Loucy (cell line): ENCODE data around the gene COG3.

Experiments used
- H2AFZ ChIP-seq: fragments of 200-600 bp; sonication (generic); 2 replicates; pipeline ENCODE4 v1.6.0; 2016; ENCODE audit warnings: antibody characterized with exemption, mild to moderate bottlenecking, low read length, moderate library complexity
- H3F3A ChIP-seq: fragments of 200-600 bp; 2 replicates; pipeline ENCODE4 v1.6.0; 2016; ENCODE audit warnings: antibody characterized with exemption, low read depth, mild to moderate bottlenecking
- H3K27me3 ChIP-seq: fragments of 200-600 bp; sonication (generic); 2 replicates; pipeline ENCODE4 v1.6.1; 2014; ENCODE audit warnings: low read length, mild to moderate bottlenecking; ENCODE audit not compliant: insufficient read depth, poor library complexity, severe bottlenecking
- H3K36me3 ChIP-seq: fragments of 200-600 bp; sonication (generic); 2 replicates; pipeline ENCODE4 v1.6.1; 2016; ENCODE audit warnings: low read length; ENCODE audit not compliant: insufficient read depth
- H3K4me1 ChIP-seq: fragments of 200-600 bp; sonication (generic); 2 replicates; pipeline ENCODE4 v1.5.1; 2014; ENCODE audit warnings: low read length, mild to moderate bottlenecking; ENCODE audit not compliant: insufficient read depth, poor library complexity, severe bottlenecking
- H3K4me2 ChIP-seq: fragments of 200-600 bp; sonication (generic); 2 replicates; pipeline ENCODE4 v1.6.0; 2014; ENCODE audit warnings: antibody characterized with exemption, low read length, low read depth, mild to moderate bottlenecking; ENCODE audit not compliant: poor library complexity, severe bottlenecking
- H3K4me3 ChIP-seq: fragments of 200-600 bp; sonication (generic); 2 replicates; pipeline ENCODE4 v1.5.1; 2014; ENCODE audit warnings: low read length, mild to moderate bottlenecking, mixed read lengths; ENCODE audit not compliant: poor library complexity, severe bottlenecking
- H3K79me2 ChIP-seq: fragments of 200-600 bp; sonication (generic); 2 replicates; pipeline ENCODE4 v1.6.1; 2014; ENCODE audit warnings: low read length; ENCODE audit not compliant: insufficient read depth
- H3K9ac ChIP-seq: fragments of 200-600 bp; sonication (generic); 2 replicates; pipeline ENCODE4 v1.6.0; 2014; ENCODE audit warnings: mild to moderate bottlenecking, low read depth, low read length, moderate library complexity; ENCODE audit not compliant: poor library complexity, severe bottlenecking
- H3K9me2 ChIP-seq: fragments of 200-600 bp; sonication (generic); replicated peaks from 2 replicates; pipeline ENCODE4 v1.6.1; 2016; ENCODE audit warnings: low read depth, low read length, mixed read lengths
- H3K9me3 ChIP-seq: fragments of 200-600 bp; sonication (generic); 2 replicates; pipeline ENCODE4 v1.6.1; 2014; ENCODE audit warnings: mild to moderate bottlenecking, antibody characterized with exemption, low read length, low read depth; ENCODE audit not compliant: insufficient read depth
- H4K20me1 ChIP-seq: fragments of 200-600 bp; sonication (generic); 2 replicates; pipeline ENCODE4 v1.6.0; 2014; ENCODE audit warnings: antibody characterized with exemption, low read length, mild to moderate bottlenecking; ENCODE audit not compliant: insufficient read depth, poor library complexity, severe bottlenecking
- EZH2phosphoT487 ChIP-seq: fragments of 200-600 bp; IDR thresholded peaks from 2 replicates; pipeline ENCODE4 v1.6.1; 2018; ENCODE audit warnings: antibody characterized with exemption, mild to moderate bottlenecking, moderate library complexity, borderline replicate concordance
- TF ChIP-seq, protein P1 (sequence below): fragments of 200-600 bp; sonication (generic); conservative IDR thresholded peaks from 2 replicates; pipeline ENCODE4 v1.5.1; 2014; ENCODE audit warnings: mild to moderate bottlenecking, antibody characterized with exemption, low read length

The COG3 gene

DNA sequence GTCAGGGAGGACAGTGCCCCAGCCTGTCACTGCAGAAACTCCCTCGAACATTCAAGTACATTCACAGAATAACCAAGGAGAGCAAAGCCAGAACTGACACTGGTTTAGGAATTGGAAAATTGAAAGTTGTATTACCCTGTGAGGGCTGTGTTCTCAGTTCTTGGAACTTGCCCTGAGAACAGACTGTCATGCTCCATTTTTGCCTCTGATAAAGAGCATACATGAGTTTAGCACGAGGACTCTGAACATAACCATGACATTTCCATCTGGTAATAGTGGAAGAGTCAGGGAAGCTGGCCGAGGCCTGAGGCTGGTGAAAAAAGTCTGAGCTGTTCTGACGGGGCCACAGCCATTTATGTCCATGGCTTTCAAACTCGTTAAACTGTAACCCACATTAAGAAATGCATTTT lies 31.4 kb upstream of the COG3 start:
- TF ChIP-seq EZH2phosphoT487 = no peak
- TF ChIP-seq, protein P1, sequence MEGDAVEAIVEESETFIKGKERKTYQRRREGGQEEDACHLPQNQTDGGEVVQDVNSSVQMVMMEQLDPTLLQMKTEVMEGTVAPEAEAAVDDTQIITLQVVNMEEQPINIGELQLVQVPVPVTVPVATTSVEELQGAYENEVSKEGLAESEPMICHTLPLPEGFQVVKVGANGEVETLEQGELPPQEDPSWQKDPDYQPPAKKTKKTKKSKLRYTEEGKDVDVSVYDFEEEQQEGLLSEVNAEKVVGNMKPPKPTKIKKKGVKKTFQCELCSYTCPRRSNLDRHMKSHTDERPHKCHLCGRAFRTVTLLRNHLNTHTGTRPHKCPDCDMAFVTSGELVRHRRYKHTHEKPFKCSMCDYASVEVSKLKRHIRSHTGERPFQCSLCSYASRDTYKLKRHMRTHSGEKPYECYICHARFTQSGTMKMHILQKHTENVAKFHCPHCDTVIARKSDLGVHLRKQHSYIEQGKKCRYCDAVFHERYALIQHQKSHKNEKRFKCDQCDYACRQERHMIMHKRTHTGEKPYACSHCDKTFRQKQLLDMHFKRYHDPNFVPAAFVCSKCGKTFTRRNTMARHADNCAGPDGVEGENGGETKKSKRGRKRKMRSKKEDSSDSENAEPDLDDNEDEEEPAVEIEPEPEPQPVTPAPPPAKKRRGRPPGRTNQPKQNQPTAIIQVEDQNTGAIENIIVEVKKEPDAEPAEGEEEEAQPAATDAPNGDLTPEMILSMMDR = no peak
- Histone ChIP-seq H3K4me1 (no peaks in the 10 kb centered on the region), H3K9me3 (no peaks in the 10 kb centered on the region), H3K79me2 (no peaks in the 10 kb centered on the region), H3F3A (no peaks in the 10 kb centered on the region), H2AFZ (no peak overlapping the region), H3K9me2 (no peaks in the 10 kb centered on the region), H3K36me3 (no peaks in the 10 kb centered on the region), H4K20me1 (no peaks in the 10 kb centered on the region), H3K4me3 (no peak overlapping the region), H3K27me3 (no peaks in the 10 kb centered on the region), H3K9ac (no peak overlapping the region), H3K4me2 (no peak overlapping the region)

DNA sequence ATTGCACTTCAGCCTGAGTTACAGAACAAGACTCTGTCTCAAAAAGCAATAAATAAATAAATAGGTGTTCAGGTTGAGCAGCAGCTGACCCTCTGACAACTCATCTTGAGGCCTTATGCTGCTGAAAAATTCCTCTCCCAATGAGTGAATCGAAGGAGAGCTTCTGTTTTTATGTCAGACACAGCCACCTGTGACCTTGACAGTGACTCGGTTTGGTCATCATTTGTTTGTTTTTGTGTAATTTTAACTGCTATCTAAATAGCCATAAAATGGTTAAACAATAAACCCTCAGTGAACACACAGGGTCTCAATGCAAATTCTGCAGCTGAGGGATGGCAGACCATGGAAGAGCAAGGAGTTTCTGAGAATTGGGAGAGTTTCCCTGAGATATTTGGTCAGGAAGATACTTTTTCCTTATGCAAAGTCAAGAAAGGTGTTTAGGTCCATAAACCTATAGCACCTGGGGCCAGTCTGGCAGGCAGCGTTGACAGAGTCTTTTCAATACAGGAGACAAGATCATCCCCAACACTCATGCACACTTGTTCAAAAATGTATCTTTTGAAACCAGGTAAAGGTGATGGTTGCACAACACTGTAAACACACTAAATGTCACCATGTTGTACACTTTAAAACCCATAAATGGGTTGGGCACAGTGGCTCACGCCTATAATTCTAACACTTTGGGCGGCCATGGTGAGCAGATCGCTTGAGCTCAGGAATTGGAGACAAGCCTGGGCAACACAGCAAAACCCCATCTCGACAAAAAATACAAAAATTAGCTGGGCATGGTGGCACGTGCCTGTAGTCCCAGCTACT lies 30.0 kb upstream of the COG3 start:
- H3K4me3 ChIP-seq = no peak overlapping the region
- H4K20me1 ChIP-seq = no peaks in the 10 kb centered on the region
- H3K9me2 ChIP-seq = no peaks in the 10 kb centered on the region
- H3K4me1 ChIP-seq = no peaks in the 10 kb centered on the region
- H2AFZ ChIP-seq = no peak overlapping the region; the same call in 1 of the 2 replicates
- TF ChIP-seq, protein P1 = no peak
- no peak for TF ChIP-seq EZH2phosphoT487
- H3F3A ChIP-seq = no peaks in the 10 kb centered on the region
- no peaks in the 10 kb centered on the region for H3K36me3 ChIP-seq
- no peak overlapping the region for H3K9ac ChIP-seq
- no peaks in the 10 kb centered on the region for H3K79me2 ChIP-seq
- H3K4me2 ChIP-seq = no peak overlapping the region
- no peaks in the 10 kb centered on the region for H3K27me3 ChIP-seq
- no peaks in the 10 kb centered on the region for H3K9me3 ChIP-seq

DNA sequence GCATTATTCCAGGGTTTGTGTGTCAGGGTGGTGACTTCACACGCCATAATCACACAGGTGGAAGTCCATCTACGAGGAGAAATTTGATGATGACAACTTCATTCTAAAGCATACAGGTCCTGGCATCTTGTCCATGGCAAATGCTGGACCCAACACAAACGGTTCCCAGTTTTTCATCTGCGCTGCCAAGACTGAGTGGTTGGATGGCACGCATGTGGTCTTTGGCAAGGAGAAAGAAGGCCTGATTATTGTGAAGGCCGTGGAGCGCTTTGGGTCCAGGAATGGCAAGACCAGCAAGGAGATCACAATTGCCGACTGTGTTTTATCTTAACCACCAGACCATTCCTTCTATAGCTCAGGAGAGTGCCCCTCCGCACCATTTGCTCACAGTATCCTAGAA lies 28.4 kb upstream of the COG3 start:
- no peaks in the 10 kb centered on the region for H3K79me2 ChIP-seq
- H3K9ac ChIP-seq = no peak overlapping the region
- H4K20me1 ChIP-seq = no peaks in the 10 kb centered on the region
- no peak overlapping the region for H3K4me3 ChIP-seq
- H3K9me2 ChIP-seq = no peaks in the 10 kb centered on the region
- no peaks in the 10 kb centered on the region for H3F3A ChIP-seq
- no peaks in the 10 kb centered on the region for H3K27me3 ChIP-seq
- H3K36me3 ChIP-seq = no peaks in the 10 kb centered on the region
- no peak overlapping the region for H2AFZ ChIP-seq
- H3K4me2 ChIP-seq = no peak overlapping the region
- H3K4me1 ChIP-seq = no peaks in the 10 kb centered on the region
- TF ChIP-seq, protein P1 = no peak
- TF ChIP-seq EZH2phosphoT487 = no peak
- H3K9me3 ChIP-seq = no peaks in the 10 kb centered on the region
